GM23338 (cell line): Measurements from ENCODE around the gene RAPGEF3.

Experiments used
- CREB1 ChIP-seq: fragments of 250-450 bp; sonication (Bioruptor Pico); IDR thresholded peaks from 2 replicates; pipeline ENCODE4 v1.5.0; 2020; ENCODE audit warnings: low read depth, mild to moderate bottlenecking, moderate library complexity
- EZH2 ChIP-seq: fragments of 200-600 bp; sonication (generic); IDR thresholded peaks from one replicate; pipeline ENCODE4 v1.8.0; 2017; ENCODE audit warnings: antibody characterized with exemption, mild to moderate bottlenecking, low read depth; ENCODE audit not compliant: unreplicated experiment
- EZH2phosphoT487 ChIP-seq: fragments of 200-600 bp; sonication (generic); IDR thresholded peaks from one replicate; pipeline ENCODE4 v1.8.1; 2018; ENCODE audit warnings: antibody characterized with exemption; ENCODE audit not compliant: unreplicated experiment
- JUNB ChIP-seq: IDR thresholded peaks from one replicate; pipeline ENCODE4 v1.6.1; 2016; ENCODE audit warnings: antibody characterized with exemption; ENCODE audit not compliant: unreplicated experiment
- NANOG ChIP-seq: IDR thresholded peaks from 2 replicates; pipeline ENCODE4 v1.6.1; 2016; ENCODE audit warnings: antibody characterized with exemption, borderline replicate concordance
- POLR2AphosphoS5 ChIP-seq: IDR thresholded peaks from 2 replicates; pipeline ENCODE4 v1.6.1; 2016; ENCODE audit warnings: antibody characterized with exemption, low read depth
- STAT1 ChIP-seq: IDR thresholded peaks from one replicate; pipeline ENCODE4 v1.6.1; 2016; ENCODE audit warnings: antibody characterized with exemption; ENCODE audit not compliant: unreplicated experiment
- ZNF114 ChIP-seq: fragments of 250-450 bp; sonication (Bioruptor Pico); IDR thresholded peaks from 2 replicates; pipeline ENCODE4 v1.5.0; 2020; ENCODE audit warnings: mild to moderate bottlenecking, moderate library complexity
- ZNF331 ChIP-seq: fragments of 250-450 bp; sonication (Bioruptor Pico); IDR thresholded peaks from 2 replicates; pipeline ENCODE4 v1.5.0; 2020; ENCODE audit warnings: low read depth, mild to moderate bottlenecking, moderate library complexity
- TF ChIP-seq, protein P1 (sequence below), 2 experiments: fragments of 200-600 bp in 1 of 2; sonication (generic) in 1 of 2; conservative IDR thresholded peaks; 2 replicates each; pipeline versions ENCODE4 v1.5.1 to v1.6.1; 2016 to 2017; ENCODE audit warnings: antibody characterized with exemption in 2 of 2, low read depth in 2 of 2, mild to moderate bottlenecking in 2 of 2, moderate library complexity in 1 of 2
- TF ChIP-seq, protein P2 (sequence below): fragments of 250-450 bp; sonication (Bioruptor Pico); IDR thresholded peaks from 2 replicates; pipeline ENCODE4 v1.5.0; 2020; ENCODE audit warnings: mild to moderate bottlenecking, moderate library complexity
- TF ChIP-seq, protein P3 (sequence below): IDR thresholded peaks from one replicate; pipeline ENCODE4 v1.6.1; 2018; ENCODE audit warnings: antibody characterized with exemption; ENCODE audit not compliant: unreplicated experiment
- TF ChIP-seq, protein P4 (sequence below): IDR thresholded peaks from 2 replicates; pipeline ENCODE4 v1.6.1; 2016; ENCODE audit warnings: antibody characterized with exemption

DNA sequence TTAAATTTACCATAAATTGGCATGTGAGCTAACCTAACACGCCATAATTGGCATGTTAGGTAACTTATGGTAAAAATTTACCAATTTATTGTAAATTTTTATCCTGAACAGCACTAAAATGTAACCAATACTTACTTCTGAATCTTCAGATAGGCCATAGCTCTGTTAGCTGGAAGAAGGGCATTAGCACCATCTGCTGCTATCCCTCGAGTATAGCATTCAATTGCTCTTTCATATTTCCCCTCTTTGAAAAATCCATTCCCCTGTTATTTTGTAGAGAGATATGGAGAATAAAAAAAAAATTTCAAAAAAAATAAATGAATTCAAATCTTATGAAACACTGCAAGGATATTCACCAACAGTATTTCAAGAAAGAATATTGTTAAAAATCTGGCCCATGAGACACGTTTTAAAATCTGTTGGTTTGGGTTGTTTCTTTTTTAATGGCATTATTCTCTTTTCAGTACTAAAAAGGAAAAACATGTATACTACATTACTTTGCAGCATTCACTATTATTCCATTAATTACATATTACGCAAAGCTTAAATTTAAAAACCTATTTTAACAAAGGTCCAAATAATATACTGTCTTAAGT is 71.9 kb downstream of the RAPGEF3 start:
- TF ChIP-seq, protein P1, sequence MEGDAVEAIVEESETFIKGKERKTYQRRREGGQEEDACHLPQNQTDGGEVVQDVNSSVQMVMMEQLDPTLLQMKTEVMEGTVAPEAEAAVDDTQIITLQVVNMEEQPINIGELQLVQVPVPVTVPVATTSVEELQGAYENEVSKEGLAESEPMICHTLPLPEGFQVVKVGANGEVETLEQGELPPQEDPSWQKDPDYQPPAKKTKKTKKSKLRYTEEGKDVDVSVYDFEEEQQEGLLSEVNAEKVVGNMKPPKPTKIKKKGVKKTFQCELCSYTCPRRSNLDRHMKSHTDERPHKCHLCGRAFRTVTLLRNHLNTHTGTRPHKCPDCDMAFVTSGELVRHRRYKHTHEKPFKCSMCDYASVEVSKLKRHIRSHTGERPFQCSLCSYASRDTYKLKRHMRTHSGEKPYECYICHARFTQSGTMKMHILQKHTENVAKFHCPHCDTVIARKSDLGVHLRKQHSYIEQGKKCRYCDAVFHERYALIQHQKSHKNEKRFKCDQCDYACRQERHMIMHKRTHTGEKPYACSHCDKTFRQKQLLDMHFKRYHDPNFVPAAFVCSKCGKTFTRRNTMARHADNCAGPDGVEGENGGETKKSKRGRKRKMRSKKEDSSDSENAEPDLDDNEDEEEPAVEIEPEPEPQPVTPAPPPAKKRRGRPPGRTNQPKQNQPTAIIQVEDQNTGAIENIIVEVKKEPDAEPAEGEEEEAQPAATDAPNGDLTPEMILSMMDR (conservative IDR thresholded peaks at IDR 0.05; ENCODE audit: low read depth in 2 of 2) = peak; percentile 71 to 78
- TF ChIP-seq POLR2AphosphoS5 (no peak), EZH2 (no peak), JUNB (no peak), ZNF114 (CRISPR knock-in tag) (no peak), EZH2phosphoT487 (no peak), CREB1 (CRISPR knock-in tag) (no peak), ZNF331 (CRISPR knock-in tag) (no peak), STAT1 (no peak), NANOG (no peak)
- TF ChIP-seq, protein P2, sequence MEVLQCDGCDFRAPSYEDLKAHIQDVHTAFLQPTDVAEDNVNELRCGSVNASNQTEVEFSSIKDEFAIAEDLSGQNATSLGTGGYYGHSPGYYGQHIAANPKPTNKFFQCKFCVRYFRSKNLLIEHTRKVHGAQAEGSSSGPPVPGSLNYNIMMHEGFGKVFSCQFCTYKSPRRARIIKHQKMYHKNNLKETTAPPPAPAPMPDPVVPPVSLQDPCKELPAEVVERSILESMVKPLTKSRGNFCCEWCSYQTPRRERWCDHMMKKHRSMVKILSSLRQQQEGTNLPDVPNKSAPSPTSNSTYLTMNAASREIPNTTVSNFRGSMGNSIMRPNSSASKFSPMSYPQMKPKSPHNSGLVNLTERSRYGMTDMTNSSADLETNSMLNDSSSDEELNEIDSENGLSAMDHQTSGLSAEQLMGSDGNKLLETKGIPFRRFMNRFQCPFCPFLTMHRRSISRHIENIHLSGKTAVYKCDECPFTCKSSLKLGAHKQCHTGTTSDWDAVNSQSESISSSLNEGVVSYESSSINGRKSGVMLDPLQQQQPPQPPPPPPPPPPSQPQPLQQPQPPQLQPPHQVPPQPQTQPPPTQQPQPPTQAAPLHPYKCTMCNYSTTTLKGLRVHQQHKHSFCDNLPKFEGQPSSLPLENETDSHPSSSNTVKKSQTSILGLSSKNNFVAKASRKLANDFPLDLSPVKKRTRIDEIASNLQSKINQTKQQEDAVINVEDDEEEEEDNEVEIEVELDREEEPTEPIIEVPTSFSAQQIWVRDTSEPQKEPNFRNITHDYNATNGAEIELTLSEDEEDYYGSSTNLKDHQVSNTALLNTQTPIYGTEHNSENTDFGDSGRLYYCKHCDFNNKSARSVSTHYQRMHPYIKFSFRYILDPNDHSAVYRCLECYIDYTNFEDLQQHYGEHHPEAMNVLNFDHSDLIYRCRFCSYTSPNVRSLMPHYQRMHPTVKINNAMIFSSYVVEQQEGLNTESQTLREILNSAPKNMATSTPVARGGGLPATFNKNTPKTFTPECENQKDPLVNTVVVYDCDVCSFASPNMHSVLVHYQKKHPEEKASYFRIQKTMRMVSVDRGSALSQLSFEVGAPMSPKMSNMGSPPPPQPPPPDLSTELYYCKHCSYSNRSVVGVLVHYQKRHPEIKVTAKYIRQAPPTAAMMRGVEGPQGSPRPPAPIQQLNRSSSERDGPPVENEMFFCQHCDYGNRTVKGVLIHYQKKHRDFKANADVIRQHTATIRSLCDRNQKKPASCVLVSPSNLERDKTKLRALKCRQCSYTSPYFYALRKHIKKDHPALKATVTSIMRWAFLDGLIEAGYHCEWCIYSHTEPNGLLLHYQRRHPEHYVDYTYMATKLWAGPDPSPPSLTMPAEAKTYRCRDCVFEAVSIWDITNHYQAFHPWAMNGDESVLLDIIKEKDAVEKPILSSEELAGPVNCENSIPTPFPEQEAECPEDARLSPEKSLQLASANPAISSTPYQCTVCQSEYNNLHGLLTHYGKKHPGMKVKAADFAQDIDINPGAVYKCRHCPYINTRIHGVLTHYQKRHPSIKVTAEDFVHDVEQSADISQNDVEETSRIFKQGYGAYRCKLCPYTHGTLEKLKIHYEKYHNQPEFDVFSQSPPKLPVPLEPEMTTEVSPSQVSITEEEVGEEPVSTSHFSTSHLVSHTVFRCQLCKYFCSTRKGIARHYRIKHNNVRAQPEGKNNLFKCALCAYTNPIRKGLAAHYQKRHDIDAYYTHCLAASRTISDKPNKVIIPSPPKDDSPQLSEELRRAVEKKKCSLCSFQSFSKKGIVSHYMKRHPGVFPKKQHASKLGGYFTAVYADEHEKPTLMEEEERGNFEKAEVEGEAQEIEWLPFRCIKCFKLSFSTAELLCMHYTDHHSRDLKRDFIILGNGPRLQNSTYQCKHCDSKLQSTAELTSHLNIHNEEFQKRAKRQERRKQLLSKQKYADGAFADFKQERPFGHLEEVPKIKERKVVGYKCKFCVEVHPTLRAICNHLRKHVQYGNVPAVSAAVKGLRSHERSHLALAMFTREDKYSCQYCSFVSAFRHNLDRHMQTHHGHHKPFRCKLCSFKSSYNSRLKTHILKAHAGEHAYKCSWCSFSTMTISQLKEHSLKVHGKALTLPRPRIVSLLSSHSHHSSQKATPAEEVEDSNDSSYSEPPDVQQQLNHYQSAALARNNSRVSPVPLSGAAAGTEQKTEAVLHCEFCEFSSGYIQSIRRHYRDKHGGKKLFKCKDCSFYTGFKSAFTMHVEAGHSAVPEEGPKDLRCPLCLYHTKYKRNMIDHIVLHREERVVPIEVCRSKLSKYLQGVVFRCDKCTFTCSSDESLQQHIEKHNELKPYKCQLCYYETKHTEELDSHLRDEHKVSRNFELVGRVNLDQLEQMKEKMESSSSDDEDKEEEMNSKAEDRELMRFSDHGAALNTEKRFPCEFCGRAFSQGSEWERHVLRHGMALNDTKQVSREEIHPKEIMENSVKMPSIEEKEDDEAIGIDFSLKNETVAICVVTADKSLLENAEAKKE (CRISPR knock-in tag) = no peak
- TF ChIP-seq, protein P3, sequence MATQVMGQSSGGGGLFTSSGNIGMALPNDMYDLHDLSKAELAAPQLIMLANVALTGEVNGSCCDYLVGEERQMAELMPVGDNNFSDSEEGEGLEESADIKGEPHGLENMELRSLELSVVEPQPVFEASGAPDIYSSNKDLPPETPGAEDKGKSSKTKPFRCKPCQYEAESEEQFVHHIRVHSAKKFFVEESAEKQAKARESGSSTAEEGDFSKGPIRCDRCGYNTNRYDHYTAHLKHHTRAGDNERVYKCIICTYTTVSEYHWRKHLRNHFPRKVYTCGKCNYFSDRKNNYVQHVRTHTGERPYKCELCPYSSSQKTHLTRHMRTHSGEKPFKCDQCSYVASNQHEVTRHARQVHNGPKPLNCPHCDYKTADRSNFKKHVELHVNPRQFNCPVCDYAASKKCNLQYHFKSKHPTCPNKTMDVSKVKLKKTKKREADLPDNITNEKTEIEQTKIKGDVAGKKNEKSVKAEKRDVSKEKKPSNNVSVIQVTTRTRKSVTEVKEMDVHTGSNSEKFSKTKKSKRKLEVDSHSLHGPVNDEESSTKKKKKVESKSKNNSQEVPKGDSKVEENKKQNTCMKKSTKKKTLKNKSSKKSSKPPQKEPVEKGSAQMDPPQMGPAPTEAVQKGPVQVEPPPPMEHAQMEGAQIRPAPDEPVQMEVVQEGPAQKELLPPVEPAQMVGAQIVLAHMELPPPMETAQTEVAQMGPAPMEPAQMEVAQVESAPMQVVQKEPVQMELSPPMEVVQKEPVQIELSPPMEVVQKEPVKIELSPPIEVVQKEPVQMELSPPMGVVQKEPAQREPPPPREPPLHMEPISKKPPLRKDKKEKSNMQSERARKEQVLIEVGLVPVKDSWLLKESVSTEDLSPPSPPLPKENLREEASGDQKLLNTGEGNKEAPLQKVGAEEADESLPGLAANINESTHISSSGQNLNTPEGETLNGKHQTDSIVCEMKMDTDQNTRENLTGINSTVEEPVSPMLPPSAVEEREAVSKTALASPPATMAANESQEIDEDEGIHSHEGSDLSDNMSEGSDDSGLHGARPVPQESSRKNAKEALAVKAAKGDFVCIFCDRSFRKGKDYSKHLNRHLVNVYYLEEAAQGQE = no peak
- TF ChIP-seq, protein P4, sequence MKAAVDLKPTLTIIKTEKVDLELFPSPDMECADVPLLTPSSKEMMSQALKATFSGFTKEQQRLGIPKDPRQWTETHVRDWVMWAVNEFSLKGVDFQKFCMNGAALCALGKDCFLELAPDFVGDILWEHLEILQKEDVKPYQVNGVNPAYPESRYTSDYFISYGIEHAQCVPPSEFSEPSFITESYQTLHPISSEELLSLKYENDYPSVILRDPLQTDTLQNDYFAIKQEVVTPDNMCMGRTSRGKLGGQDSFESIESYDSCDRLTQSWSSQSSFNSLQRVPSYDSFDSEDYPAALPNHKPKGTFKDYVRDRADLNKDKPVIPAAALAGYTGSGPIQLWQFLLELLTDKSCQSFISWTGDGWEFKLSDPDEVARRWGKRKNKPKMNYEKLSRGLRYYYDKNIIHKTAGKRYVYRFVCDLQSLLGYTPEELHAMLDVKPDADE = no peak
